HEK293 (cell line): Measurements from ENCODE around the gene ELAPOR1.

ENCODE experiments used
- CTCF ChIA-PET: fragments of 350-600 bp; formaldehyde crosslinking; extraction: SDS; loops from one replicate; lab custom pipeline; 2021; ENCODE audit warnings: antibody characterized with exemption; lab: Yijun Ruan, JAX
- POLR2A ChIA-PET: fragments of 300-600 bp; formaldehyde crosslinking; extraction: SDS; loops from one replicate; lab custom pipeline; 2020; ENCODE audit warnings: antibody characterized with exemption, inconsistent platforms; lab: Yijun Ruan, JAX
- H3K27ac ChIP-seq: fragments of 200-500 bp; sonication (Bioruptor generic); 2 replicates; pipeline ENCODE4 v1.5.1; 2014; ENCODE audit warnings: low read depth, low read length, control low read depth, inconsistent platforms; ENCODE audit errors: extremely low read depth
- H3K36me3 ChIP-seq, 2 experiments: fragments of 200-500 bp in 1 of 2; sonication (Bioruptor generic) in 1 of 2; 1 replicate in 1 of 2; 2 replicates in 1 of 2; pipeline ENCODE4 v1.5.1; 2014 to 2017; ENCODE audit warnings: inconsistent platforms in 2 of 2, low read length in 2 of 2; ENCODE audit not compliant: control insufficient read depth in 2 of 2, insufficient read depth in 1 of 2
- H3K4me1 ChIP-seq: fragments of 200-500 bp; sonication (Bioruptor generic); 2 replicates; pipeline ENCODE4 v1.5.1; 2014; ENCODE audit warnings: mild to moderate bottlenecking, low read length, inconsistent platforms; ENCODE audit not compliant: control insufficient read depth, insufficient read depth
- H3K4me3 ChIP-seq: 2 replicates; pipeline ENCODE4 v1.5.1; 2011; ENCODE audit warnings: low read depth, mild to moderate bottlenecking, control low read depth, low read length, moderate library complexity
- H3K9me3 ChIP-seq: fragments of 200-500 bp; sonication (Bioruptor generic); 2 replicates; pipeline ENCODE4 v1.5.1; 2014; ENCODE audit warnings: low read depth, low read length, inconsistent platforms; ENCODE audit not compliant: control insufficient read depth, insufficient read depth
- IKZF3 ChIP-seq: fragments of 450-650 bp; IDR thresholded peaks from 2 replicates; pipeline ENCODE4 v1.5.0; 2018; ENCODE audit warnings: missing biosample characterization, mild to moderate bottlenecking, missing genetic modification characterization, moderate library complexity
- SCRT2 ChIP-seq: fragments of 450-650 bp; formaldehyde crosslinking; IDR thresholded peaks from 2 replicates; pipeline ENCODE4 v1.5.1; 2016; ENCODE audit warnings: missing biosample characterization, missing genetic modification characterization
- SP7 ChIP-seq: fragments of 450-650 bp; formaldehyde crosslinking; IDR thresholded peaks from 2 replicates; pipeline ENCODE4 v1.5.1; 2016; ENCODE audit warnings: missing biosample characterization, missing genetic modification characterization
- WT1 ChIP-seq: fragments of 450-650 bp; formaldehyde crosslinking; IDR thresholded peaks from 2 replicates; pipeline ENCODE4 v1.5.1; 2016; ENCODE audit warnings: missing biosample characterization, missing genetic modification characterization
- ZBTB1 ChIP-seq: fragments of 450-650 bp; formaldehyde crosslinking; IDR thresholded peaks from 2 replicates; pipeline ENCODE4 v1.5.1; 2016; ENCODE audit warnings: missing biosample characterization, missing genetic modification characterization
- ZBTB20 ChIP-seq: fragments of 450-650 bp; formaldehyde crosslinking; IDR thresholded peaks from 2 replicates; pipeline ENCODE4 v1.5.1; 2016; ENCODE audit warnings: missing biosample characterization, missing genetic modification characterization
- ZBTB21 ChIP-seq: fragments of 450-650 bp; formaldehyde crosslinking; IDR thresholded peaks from 2 replicates; pipeline ENCODE4 v1.5.1; 2017; ENCODE audit warnings: missing biosample characterization, missing genetic modification characterization
- ZBTB7A ChIP-seq: fragments of 450-650 bp; formaldehyde crosslinking; IDR thresholded peaks from 2 replicates; pipeline ENCODE4 v1.5.1; 2016; ENCODE audit warnings: low read depth, missing biosample characterization, missing genetic modification characterization
- ZNF280C ChIP-seq: fragments of 450-650 bp; formaldehyde crosslinking; IDR thresholded peaks from 2 replicates; pipeline ENCODE4 v1.5.1; 2016; ENCODE audit warnings: missing biosample characterization, missing genetic modification characterization
- ZNF292 ChIP-seq: fragments of 450-650 bp; formaldehyde crosslinking; IDR thresholded peaks from 2 replicates; pipeline ENCODE4 v1.5.1; 2016; ENCODE audit warnings: low read depth, missing biosample characterization, missing genetic modification characterization, borderline replicate concordance
- ZNF350 ChIP-seq: fragments of 450-650 bp; formaldehyde crosslinking; IDR thresholded peaks from 2 replicates; pipeline ENCODE4 v1.5.0; 2017; ENCODE audit warnings: missing biosample characterization, mild to moderate bottlenecking, missing genetic modification characterization
- ZNF366 ChIP-seq: fragments of 450-650 bp; formaldehyde crosslinking; conservative IDR thresholded peaks from 2 replicates; pipeline ENCODE4 v1.5.1; 2016; ENCODE audit warnings: missing biosample characterization, missing genetic modification characterization
- ZNF561 ChIP-seq: fragments of 450-650 bp; IDR thresholded peaks from 2 replicates; pipeline ENCODE4 v1.5.1; 2018; ENCODE audit warnings: missing biosample characterization, missing genetic modification characterization, borderline replicate concordance
- ZNF645 ChIP-seq: fragments of 450-650 bp; formaldehyde crosslinking; IDR thresholded peaks from 2 replicates; pipeline ENCODE4; 2016; ENCODE audit warnings: missing biosample characterization, missing genetic modification characterization
- TF ChIP-seq, protein P1 (sequence below): fragments of 450-650 bp; formaldehyde crosslinking; IDR thresholded peaks from 2 replicates; pipeline ENCODE4 v1.5.1; 2016; ENCODE audit warnings: missing biosample characterization, missing genetic modification characterization
- TF ChIP-seq, protein P2 (sequence below): fragments of 450-650 bp; formaldehyde crosslinking; IDR thresholded peaks from 2 replicates; pipeline ENCODE4 v1.5.1; 2016; ENCODE audit warnings: missing biosample characterization, missing genetic modification characterization
- TF ChIP-seq, protein P3 (sequence below): fragments of 450-650 bp; formaldehyde crosslinking; IDR thresholded peaks from 2 replicates; pipeline ENCODE4 v1.5.1; 2016; ENCODE audit warnings: missing biosample characterization, missing genetic modification characterization
- TF ChIP-seq, protein P4 (sequence below): fragments of 450-650 bp; formaldehyde crosslinking; IDR thresholded peaks from 2 replicates; pipeline ENCODE4 v1.5.1; 2016; ENCODE audit warnings: missing biosample characterization, missing genetic modification characterization

Gene ELAPOR1

GRCh38 chr1:109094377-109094803 lies 19.5 kb upstream of the ELAPOR1 start (continued):
- TF ChIP-seq ZNF292 (tag by site-specific recombination) (no peak), ZBTB21 (peak; percentile 40; the same call in 1 of the 2 replicates)

GRCh38 chr1:109094871-109095270 lies 19.0 kb upstream of the ELAPOR1 start:
- TF ChIP-seq, protein P1, sequence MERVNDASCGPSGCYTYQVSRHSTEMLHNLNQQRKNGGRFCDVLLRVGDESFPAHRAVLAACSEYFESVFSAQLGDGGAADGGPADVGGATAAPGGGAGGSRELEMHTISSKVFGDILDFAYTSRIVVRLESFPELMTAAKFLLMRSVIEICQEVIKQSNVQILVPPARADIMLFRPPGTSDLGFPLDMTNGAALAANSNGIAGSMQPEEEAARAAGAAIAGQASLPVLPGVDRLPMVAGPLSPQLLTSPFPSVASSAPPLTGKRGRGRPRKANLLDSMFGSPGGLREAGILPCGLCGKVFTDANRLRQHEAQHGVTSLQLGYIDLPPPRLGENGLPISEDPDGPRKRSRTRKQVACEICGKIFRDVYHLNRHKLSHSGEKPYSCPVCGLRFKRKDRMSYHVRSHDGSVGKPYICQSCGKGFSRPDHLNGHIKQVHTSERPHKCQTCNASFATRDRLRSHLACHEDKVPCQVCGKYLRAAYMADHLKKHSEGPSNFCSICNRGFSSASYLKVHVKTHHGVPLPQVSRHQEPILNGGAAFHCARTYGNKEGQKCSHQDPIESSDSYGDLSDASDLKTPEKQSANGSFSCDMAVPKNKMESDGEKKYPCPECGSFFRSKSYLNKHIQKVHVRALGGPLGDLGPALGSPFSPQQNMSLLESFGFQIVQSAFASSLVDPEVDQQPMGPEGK (tag by site-specific recombination), result no peak
- 0 out of 2 replicates have a peak, but pooled peaks have one; percentile 9 for TF ChIP-seq ZNF366 (tag by site-specific recombination)
- H3K36me3 ChIP-seq, result peaks cover 3 to 28% of the 10 kb centered on the region in 2 experiments; a peak in 2 of 3 replicates
- no peaks in the 10 kb centered on the region for H3K9me3 ChIP-seq
- H3K27ac ChIP-seq, result no peak overlapping the region
- no peak overlapping the region for H3K4me3 ChIP-seq
- ChIA-PET CTCF (no interaction called here), POLR2A (interaction anchor here (1.1 to 1.4 kb wide), 2 partner anchors 19 to 53 kb away, joined by 3 to 4 read pairs; partner anchors contain the start of genes TAF13 and WDR47)
- H3K4me1 ChIP-seq, result no peaks in the 10 kb centered on the region

DNA sequence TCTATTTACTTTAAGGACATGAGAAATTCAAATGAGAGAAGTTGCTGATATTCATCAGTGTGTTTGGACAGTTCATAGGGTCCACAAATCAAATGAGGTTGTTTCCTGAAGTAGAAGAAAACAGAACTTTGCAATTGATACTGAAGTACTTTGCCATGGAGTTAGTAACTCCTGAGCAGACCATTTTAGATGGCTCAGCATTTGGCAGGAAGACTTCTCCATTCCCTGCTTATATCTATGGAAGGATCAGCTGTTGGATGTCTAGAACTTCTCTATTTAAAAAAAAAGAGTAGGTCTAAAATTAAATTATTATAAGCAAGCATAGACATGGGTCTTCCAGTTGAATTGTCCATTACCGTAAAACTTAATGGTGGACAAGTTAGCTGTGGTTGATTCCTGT lies 18.3 kb upstream of the ELAPOR1 start:
- Histone ChIP-seq H3K36me3 (peaks cover 3 to 28% of the 10 kb centered on the region in 2 experiments; a peak in 2 of 3 replicates), H3K27ac (no peak overlapping the region), H3K9me3 (no peaks in the 10 kb centered on the region), H3K4me1 (no peaks in the 10 kb centered on the region), H3K4me3 (no peak overlapping the region)
- ChIA-PET POLR2A (interaction anchor here (1.4 kb wide), 1 partner anchor 54 kb away, joined by 3 read pairs; the partner anchor contains the start of gene WDR47), CTCF (interaction anchor here (1.4 kb wide), 1 partner anchor 17 kb away, joined by 6 read pairs; a partner anchor contains a TSS)
- TF ChIP-seq WT1, result no peak
- no peak for TF ChIP-seq ZNF280C (tag by site-specific recombination)
- no peak for TF ChIP-seq ZNF561 (tag by site-specific recombination)
- no peak for TF ChIP-seq IKZF3 (tag by site-specific recombination)
- TF ChIP-seq, protein P2, sequence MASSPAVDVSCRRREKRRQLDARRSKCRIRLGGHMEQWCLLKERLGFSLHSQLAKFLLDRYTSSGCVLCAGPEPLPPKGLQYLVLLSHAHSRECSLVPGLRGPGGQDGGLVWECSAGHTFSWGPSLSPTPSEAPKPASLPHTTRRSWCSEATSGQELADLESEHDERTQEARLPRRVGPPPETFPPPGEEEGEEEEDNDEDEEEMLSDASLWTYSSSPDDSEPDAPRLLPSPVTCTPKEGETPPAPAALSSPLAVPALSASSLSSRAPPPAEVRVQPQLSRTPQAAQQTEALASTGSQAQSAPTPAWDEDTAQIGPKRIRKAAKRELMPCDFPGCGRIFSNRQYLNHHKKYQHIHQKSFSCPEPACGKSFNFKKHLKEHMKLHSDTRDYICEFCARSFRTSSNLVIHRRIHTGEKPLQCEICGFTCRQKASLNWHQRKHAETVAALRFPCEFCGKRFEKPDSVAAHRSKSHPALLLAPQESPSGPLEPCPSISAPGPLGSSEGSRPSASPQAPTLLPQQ, result no peak
- TF ChIP-seq ZBTB1 (tag by site-specific recombination), result no peak
- TF ChIP-seq ZNF350 (tag by site-specific recombination), result no peak

GRCh38 chr1:109096120-109096519 lies 17.8 kb upstream of the ELAPOR1 start:
- Histone ChIP-seq H3K9me3 (no peaks in the 10 kb centered on the region), H3K36me3 (peaks cover 3 to 28% of the 10 kb centered on the region in 2 experiments; a peak in 2 of 3 replicates), H3K4me1 (no peaks in the 10 kb centered on the region), H3K4me3 (no peak overlapping the region), H3K27ac (no peak overlapping the region)
- ChIA-PET POLR2A (interaction anchor here (1.4 kb wide), 1 partner anchor 54 kb away, joined by 3 read pairs; the partner anchor contains the start of gene WDR47), CTCF (interaction anchor here (1.4 kb wide), 1 partner anchor 16 kb away, joined by 6 read pairs; a partner anchor contains a TSS)
- TF ChIP-seq ZBTB20 (tag by site-specific recombination) (no peak), SCRT2 (tag by site-specific recombination) (peak; percentile 77), ZBTB7A (tag by site-specific recombination) (no peak), ZNF645 (no peak), SP7 (tag by site-specific recombination) (no peak)
- TF ChIP-seq, protein P3, sequence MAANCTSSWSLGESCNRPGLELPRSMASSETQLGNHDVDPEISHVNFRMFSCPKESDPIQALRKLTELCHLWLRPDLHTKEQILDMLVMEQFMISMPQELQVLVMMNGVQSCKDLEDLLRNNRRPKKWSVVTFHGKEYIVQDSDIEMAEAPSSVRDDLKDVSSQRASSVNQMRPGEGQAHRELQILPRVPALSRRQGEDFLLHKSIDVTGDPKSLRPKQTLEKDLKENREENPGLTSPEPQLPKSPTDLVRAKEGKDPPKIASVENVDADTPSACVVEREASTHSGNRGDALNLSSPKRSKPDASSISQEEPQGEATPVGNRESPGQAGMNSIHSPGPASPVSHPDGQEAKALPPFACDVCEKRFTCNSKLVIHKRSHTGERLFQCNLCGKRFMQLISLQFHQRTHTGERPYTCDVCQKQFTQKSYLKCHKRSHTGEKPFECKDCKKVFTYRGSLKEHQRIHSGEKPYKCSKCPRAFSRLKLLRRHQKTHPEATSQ (tag by site-specific recombination), result no peak
- TF ChIP-seq, protein P4, sequence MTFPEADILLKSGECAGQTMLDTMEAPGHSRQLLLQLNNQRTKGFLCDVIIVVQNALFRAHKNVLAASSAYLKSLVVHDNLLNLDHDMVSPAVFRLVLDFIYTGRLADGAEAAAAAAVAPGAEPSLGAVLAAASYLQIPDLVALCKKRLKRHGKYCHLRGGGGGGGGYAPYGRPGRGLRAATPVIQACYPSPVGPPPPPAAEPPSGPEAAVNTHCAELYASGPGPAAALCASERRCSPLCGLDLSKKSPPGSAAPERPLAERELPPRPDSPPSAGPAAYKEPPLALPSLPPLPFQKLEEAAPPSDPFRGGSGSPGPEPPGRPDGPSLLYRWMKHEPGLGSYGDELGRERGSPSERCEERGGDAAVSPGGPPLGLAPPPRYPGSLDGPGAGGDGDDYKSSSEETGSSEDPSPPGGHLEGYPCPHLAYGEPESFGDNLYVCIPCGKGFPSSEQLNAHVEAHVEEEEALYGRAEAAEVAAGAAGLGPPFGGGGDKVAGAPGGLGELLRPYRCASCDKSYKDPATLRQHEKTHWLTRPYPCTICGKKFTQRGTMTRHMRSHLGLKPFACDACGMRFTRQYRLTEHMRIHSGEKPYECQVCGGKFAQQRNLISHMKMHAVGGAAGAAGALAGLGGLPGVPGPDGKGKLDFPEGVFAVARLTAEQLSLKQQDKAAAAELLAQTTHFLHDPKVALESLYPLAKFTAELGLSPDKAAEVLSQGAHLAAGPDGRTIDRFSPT (tag by site-specific recombination), result no peak
